ENCODE results near the gene PYGL.

DNA sequence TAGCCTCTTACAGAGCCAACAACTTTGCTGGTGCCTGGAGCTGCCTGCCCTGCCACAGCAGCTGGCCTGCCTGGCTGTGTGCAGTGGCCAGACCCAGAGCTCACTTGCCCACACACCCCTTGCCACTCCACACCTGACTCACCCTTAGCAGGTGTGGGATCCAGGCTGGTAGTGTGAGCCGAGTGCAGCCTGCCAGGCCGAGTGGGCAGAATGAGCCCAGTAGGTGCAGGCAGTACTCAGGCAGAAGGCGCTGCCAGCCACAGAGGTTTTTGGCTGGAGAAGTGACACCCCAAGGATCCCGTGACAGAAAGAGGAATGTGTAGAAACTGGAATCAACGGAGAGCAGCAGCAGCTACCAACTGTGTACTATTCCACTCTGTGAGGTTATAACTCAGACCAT lies 29.8 kb upstream of the PYGL start:
- TF ChIP-seq, protein P1, sequence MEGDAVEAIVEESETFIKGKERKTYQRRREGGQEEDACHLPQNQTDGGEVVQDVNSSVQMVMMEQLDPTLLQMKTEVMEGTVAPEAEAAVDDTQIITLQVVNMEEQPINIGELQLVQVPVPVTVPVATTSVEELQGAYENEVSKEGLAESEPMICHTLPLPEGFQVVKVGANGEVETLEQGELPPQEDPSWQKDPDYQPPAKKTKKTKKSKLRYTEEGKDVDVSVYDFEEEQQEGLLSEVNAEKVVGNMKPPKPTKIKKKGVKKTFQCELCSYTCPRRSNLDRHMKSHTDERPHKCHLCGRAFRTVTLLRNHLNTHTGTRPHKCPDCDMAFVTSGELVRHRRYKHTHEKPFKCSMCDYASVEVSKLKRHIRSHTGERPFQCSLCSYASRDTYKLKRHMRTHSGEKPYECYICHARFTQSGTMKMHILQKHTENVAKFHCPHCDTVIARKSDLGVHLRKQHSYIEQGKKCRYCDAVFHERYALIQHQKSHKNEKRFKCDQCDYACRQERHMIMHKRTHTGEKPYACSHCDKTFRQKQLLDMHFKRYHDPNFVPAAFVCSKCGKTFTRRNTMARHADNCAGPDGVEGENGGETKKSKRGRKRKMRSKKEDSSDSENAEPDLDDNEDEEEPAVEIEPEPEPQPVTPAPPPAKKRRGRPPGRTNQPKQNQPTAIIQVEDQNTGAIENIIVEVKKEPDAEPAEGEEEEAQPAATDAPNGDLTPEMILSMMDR (IDR thresholded peaks at IDR 0.05; ENCODE audit: low read depth, low read length): no peak
- TF ChIP-seq, protein P2, sequence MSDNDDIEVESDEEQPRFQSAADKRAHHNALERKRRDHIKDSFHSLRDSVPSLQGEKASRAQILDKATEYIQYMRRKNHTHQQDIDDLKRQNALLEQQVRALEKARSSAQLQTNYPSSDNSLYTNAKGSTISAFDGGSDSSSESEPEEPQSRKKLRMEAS (IDR thresholded peaks at IDR 0.05; ENCODE audit: low read depth, low read length): no peak
- TF ChIP-seq POLR2A (IDR thresholded peaks at IDR 0.05; ENCODE audit: extremely low read depth, insufficient read length): no peak
- no peak for TF ChIP-seq MYC (IDR thresholded peaks at IDR 0.05; ENCODE audit: low read depth, low read length)
